Fibroblast of pulmonary artery (primary cell): ENCODE data around the gene DCTN2.
"Not testable (repeated sequence)": the region's sequence is repeated elsewhere in the genome, so short reads cannot be mapped to it uniquely, and the experiment has no call there.

Experiments
- DNase-seq: peaks from one replicate; pipeline ENCODE4 v3.0.0-alpha.2; 2010; ENCODE audit warnings: low read depth
- H3K4me3 ChIP-seq: replicated peaks from 2 replicates; pipeline ENCODE4 v1.5.1; 2011; ENCODE audit warnings: low read depth, mild to moderate bottlenecking, control low read depth, low read length, moderate library complexity
- CTCF ChIP-seq: IDR thresholded peaks from 2 replicates; pipeline ENCODE4 v1.5.1; 2011; ENCODE audit warnings: mild to moderate bottlenecking, control low read depth, low read length, inconsistent platforms; ENCODE audit errors: missing control alignments

Gene DCTN2

GRCh38 chr12:57564178-57564740 is 17.3 kb upstream of the DCTN2 start:
- no peak for DNase-seq
- TF ChIP-seq CTCF: no peak
- no peak overlapping the region for H3K4me3 ChIP-seq

- no peak for DNase-seq
- no peak for TF ChIP-seq CTCF
- H3K4me3 ChIP-seq: no peak overlapping the region
These were observed 16.4 kb upstream of the DCTN2 start for GRCh38 chr12:57563358-57563757.

- peak; percentile 20 for DNase-seq
- H3K4me3 ChIP-seq: not testable (repeated sequence)
These were observed 14.1 kb upstream of the DCTN2 start for GRCh38 chr12:57561117-57561516.

- no peak for TF ChIP-seq CTCF
- no peak for DNase-seq
- H3K4me3 ChIP-seq: no peak overlapping the region
These were observed 13.5 kb upstream of the DCTN2 start for GRCh38 chr12:57560516-57560915.

GRCh38 chr12:57558864-57559263 is 11.9 kb upstream of the DCTN2 start:
- DNase-seq: no peak
- H3K4me3 ChIP-seq: no peak overlapping the region
- TF ChIP-seq CTCF: no peak

- no peak for DNase-seq
- H3K4me3 ChIP-seq: no peak overlapping the region
- TF ChIP-seq CTCF: no peak
These were observed 7.9 kb upstream of the DCTN2 start for GRCh38 chr12:57554897-57555296.

- DNase-seq: no peak
- no peak for TF ChIP-seq CTCF
These were observed 7.5 kb upstream of the DCTN2 start for GRCh38 chr12:57554453-57554852.

More at GRCh38 chr12:57554453-57554852, 7.5 kb upstream of the DCTN2 start:
- no peak overlapping the region for H3K4me3 ChIP-seq
